Measurements from ENCODE around the gene PPP1R13L.
"Not testable (repeated sequence)": the region's sequence is repeated elsewhere in the genome, so short reads cannot be mapped to it uniquely, and the experiment has no call there.

Gene PPP1R13L

GRCh38 chr19:45342911-45343310 is 62.0 kb downstream of the PPP1R13L start:
- DNase-seq, result no peak

GRCh38 chr19:45340899-45341453 is 63.9 kb downstream of the PPP1R13L start:
- no peak for DNase-seq

GRCh38 chr19:45340232-45340898 is 64.5 kb downstream of the PPP1R13L start, which contains the start of gene KLC3:
Gene KLC3, plus strand, starts transcription at chr19:45340750. Its CDS starts 4,792 bp downstream, at chr19:45345542.
- DNase-seq, result peak; percentile 27

GRCh38 chr19:45339629-45340028 is 65.2 kb downstream of the PPP1R13L start:
- DNase-seq, result no peak

GRCh38 chr19:45336696-45337251 is 68.1 kb downstream of the PPP1R13L start:
- no peak for DNase-seq

- DNase-seq, result not testable (repeated sequence)
These were observed 70.0 kb downstream of the PPP1R13L start for GRCh38 chr19:45334881-45335280.

- DNase-seq, result no peak
These were observed 71.1 kb downstream of the PPP1R13L start for GRCh38 chr19:45333609-45334303.

- DNase-seq, result no peak
These were observed 73.5 kb downstream of the PPP1R13L start for GRCh38 chr19:45331411-45331810.
